GM10248 (cell line): ENCODE data around the gene AARS2.
"Not testable (repeated sequence)": the region's sequence is repeated elsewhere in the genome, so short reads cannot be mapped to it uniquely, and the experiment has no call there.

Experiments used
- CTCF ChIA-PET: fragments of 300-600 bp; sonication (Branson Sonifier 250); formaldehyde crosslinking; extraction: SDS; loops from one replicate; lab custom pipeline; 2021; ENCODE audit warnings: antibody characterized with exemption; lab: Yijun Ruan, JAX
- POLR2A ChIA-PET: fragments of 350-650 bp; sonication (Branson Sonifier 250); formaldehyde crosslinking; extraction: SDS; loops from one replicate; lab custom pipeline; 2020; ENCODE audit warnings: antibody characterized with exemption; lab: Yijun Ruan, JAX
- DNase-seq: peaks from one replicate; pipeline ENCODE4 v3.0.0; 2012; ENCODE audit errors: extremely low spot score
- TF ChIP-seq, protein P1 (sequence below): IDR thresholded peaks from 2 replicates; pipeline ENCODE4 v1.5.1; 2012; ENCODE audit warnings: mild to moderate bottlenecking, low read depth; ENCODE audit errors: extremely low read depth, missing control alignments, control extremely low read depth

AARS2 gene

DNA sequence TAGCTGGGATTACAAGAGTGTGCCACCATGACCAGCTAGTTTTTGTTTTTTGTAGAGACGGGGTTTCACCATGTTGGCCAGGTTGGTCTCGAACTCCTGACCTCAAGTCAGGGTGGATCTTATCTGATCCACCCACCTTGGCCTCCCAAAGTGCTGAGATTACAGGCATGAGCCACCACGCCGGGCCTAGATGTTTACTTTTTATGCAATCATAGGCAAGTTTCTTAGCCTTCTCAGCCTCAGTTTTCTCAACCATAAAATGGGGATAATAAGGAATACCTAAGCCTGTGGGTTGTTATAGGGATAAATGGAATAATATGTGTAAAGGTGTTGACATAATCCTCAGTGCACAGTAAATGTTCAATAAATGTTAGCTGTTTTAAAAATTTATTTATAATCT lies 39.1 kb upstream of the AARS2 start:
- CTCF ChIA-PET, result interaction anchor here (2.1 kb wide), 1 partner anchor 13 kb away, joined by 8 read pairs; no protein-coding TSS in a partner anchor
- POLR2A ChIA-PET, result no interaction called here

DNA sequence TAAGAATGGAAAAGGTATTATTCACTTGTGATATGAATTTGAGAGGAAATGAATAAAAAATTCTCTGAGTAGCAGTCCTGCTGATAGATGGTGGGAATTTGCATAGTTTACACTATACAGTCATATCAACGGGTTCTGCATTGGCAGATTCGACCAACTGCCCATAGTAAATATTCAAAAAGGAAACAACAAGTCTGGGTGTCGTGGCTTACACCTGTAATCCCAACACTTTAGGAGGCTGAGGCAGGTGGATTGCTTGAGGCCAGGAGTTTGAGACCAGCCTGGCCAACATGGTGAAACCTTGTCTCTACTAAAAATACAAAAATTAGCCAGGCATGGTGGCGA lies 37.5 kb upstream of the AARS2 start:
- DNase-seq, POLR2A ChIA-PET: not testable (repeated sequence)
- CTCF ChIA-PET, result interaction anchor here (1.0 kb wide), 1 partner anchor 12 kb away, joined by 3 read pairs; no protein-coding TSS in a partner anchor

More for the DNA sequence above, 39.1 kb upstream of the AARS2 start:
- TF ChIP-seq, protein P1, sequence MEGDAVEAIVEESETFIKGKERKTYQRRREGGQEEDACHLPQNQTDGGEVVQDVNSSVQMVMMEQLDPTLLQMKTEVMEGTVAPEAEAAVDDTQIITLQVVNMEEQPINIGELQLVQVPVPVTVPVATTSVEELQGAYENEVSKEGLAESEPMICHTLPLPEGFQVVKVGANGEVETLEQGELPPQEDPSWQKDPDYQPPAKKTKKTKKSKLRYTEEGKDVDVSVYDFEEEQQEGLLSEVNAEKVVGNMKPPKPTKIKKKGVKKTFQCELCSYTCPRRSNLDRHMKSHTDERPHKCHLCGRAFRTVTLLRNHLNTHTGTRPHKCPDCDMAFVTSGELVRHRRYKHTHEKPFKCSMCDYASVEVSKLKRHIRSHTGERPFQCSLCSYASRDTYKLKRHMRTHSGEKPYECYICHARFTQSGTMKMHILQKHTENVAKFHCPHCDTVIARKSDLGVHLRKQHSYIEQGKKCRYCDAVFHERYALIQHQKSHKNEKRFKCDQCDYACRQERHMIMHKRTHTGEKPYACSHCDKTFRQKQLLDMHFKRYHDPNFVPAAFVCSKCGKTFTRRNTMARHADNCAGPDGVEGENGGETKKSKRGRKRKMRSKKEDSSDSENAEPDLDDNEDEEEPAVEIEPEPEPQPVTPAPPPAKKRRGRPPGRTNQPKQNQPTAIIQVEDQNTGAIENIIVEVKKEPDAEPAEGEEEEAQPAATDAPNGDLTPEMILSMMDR, result no peak
- no peak for DNase-seq

GRCh38 chr6:44349904-44350649 lies 36.9 kb upstream of the AARS2 start:
- ChIA-PET POLR2A (no interaction called here), CTCF (interaction anchor here (1.0 kb wide), 1 partner anchor 12 kb away, joined by 3 read pairs; no protein-coding TSS in a partner anchor)
- no peak for DNase-seq
- TF ChIP-seq, protein P1, result no peak

GRCh38 chr6:44346818-44347217 lies 33.7 kb upstream of the AARS2 start:
- POLR2A ChIA-PET, DNase-seq: not testable (repeated sequence)
- CTCF ChIA-PET, result interaction anchor here (1.1 to 1.4 kb wide), 4 partner anchors 9 to 79 kb away, joined by 3 to 5 read pairs (median 4); no protein-coding TSS in a partner anchor

- TF ChIP-seq, protein P1, result no peak
- CTCF ChIA-PET, result interaction anchor here (0.8 to 4.2 kb wide), 7 partner anchors 16 to 246 kb away, joined by 3 to 27 read pairs (median 8); partner anchors contain the start of gene AARS2
- POLR2A ChIA-PET, result no interaction called here
- no peak for DNase-seq
These were observed 29.3 kb upstream of the AARS2 start, which contains the start of gene SPATS1 for GRCh38 chr6:44342489-44342888. TSS of gene SPATS1 (plus strand) at chr6:44342650. CDS start at chr6:44343096, 446 bp downstream.

DNA sequence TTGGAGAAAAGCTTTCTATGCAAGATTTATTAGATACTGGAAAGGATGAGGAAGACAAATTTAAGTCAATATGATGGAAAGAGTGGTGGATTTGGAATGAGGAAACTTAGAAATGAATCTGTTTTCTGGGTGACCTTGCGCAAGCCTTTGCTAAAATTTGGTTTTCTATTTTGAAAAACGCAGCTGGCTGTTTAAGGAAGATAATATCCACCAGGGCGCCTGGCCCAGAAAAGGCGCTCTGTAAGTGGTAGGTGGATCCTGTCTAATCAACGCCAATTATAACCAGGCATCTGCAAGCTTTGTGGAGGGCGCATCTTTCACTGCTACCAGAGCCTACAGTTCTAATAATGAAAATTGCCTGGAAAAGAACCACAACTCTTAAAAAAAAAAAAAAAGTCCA lies 28.9 kb upstream of the AARS2 start:
- ChIA-PET POLR2A (no interaction called here), CTCF (interaction anchor here (0.9 to 4.2 kb wide), 4 partner anchors 28 to 245 kb away, joined by 3 to 27 read pairs (median 6); partner anchors contain the start of gene AARS2)
- DNase-seq, result no peak
- TF ChIP-seq, protein P1, result no peak

DNA sequence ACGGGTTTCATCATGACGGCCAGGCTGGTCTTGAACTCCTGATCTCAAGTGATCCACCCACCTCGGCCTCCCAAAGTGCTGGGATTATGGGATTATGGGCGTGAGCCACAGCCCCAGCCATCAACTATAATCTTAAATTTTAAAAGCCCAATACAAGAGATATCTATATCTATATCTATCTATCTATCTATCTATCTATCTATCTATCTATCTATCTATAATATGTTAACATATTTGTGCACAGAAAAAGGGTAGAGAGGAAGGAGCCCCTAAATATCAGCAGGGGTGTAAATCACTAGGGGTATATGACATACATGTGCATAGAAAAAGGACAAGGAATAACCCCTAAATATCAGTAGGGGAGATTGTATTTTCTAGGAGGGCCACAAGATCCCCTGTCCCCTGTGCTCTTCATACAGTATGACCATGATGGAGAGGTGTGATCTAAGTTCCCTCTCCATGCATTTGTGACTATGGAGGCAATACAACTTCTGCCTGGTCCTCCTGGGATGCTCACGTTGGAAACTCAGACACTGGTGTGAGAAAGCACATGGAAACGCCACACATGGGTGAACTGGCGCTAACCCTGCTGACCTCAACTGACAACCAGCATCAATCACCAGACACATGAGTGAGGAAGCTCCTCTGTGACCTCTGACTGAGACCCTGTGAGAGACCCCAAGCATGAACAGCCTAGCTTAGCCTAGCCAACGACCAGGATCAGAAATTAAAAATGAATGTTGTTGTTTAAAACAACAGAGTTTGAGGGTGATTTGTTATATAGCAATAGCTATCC lies 28.1 kb upstream of the AARS2 start:
- no peak for DNase-seq
- TF ChIP-seq, protein P1, result no peak
- ChIA-PET POLR2A (no interaction called here), CTCF (interaction anchor here (0.9 to 4.2 kb wide), 3 partner anchors 27 to 74 kb away, joined by 3 to 27 read pairs (median 8); partner anchors contain the start of gene AARS2)
